ENCODE data around the gene DTNA. TPM values are rescaled to one million over a fixed set of nuclear protein-coding genes. Genes with fewer than 3 reads are reported as not detected.

Gene DTNA
- total and polyA plus RNA-seq, 2 donors from 2014 or later = 6.2 to 22.3 TPM

- Histone ChIP-seq H3K4me1 (ENCODE audit: control insufficient read depth in 2 of 3, insufficient read depth in 2 of 3, low read depth in 1 of 3, low read length in 3 of 3) (no peaks in the 10 kb centered on the region), H3K9ac (ENCODE audit: low read length in 3 of 3) (no peak overlapping the region), H3K36me3 (ENCODE audit: control insufficient read depth in 2 of 3, insufficient read depth in 3 of 3, low read length in 3 of 3) (no peaks in the 10 kb centered on the region), H3K4me3 (ENCODE audit: low read length in 3 of 3) (no peak overlapping the region), H3K27me3 (ENCODE audit: control insufficient read depth, insufficient read depth, low read length) (no peaks in the 10 kb centered on the region), H3K9me3 (ENCODE audit: control insufficient read depth in 2 of 3, insufficient read depth in 1 of 3, low read length in 3 of 3) (no peaks in the 10 kb centered on the region), H3K27ac (ENCODE audit: low read depth in 2 of 2, low read length in 2 of 2) (no peak overlapping the region)
- TF ChIP-seq CTCF (IDR thresholded peaks at IDR 0.05; ENCODE audit: borderline replicate concordance, extremely low read depth, insufficient read depth) = peak; percentile 69
- DNase-seq = peak in 2 of 5 donors; percentile 68 to 73
- intact Hi-C loops (cut with DNase I) = no loop called here
- peak; percentile 97 for FAIRE-seq
Observed at GRCh38 chr18:34787931-34788532, 77.9 kb downstream of the DTNA start.

GRCh38 chr18:34789768-34790344 is 79.8 kb downstream of the DTNA start:
- no peak overlapping the region for H3K27ac ChIP-seq (ENCODE audit: low read depth in 2 of 2, low read length in 2 of 2)
- no peak for DNase-seq
- no peak overlapping the region for H3K4me3 ChIP-seq (ENCODE audit: low read length in 3 of 3)
- H3K9me3 ChIP-seq (ENCODE audit: control insufficient read depth in 2 of 3, insufficient read depth in 1 of 3, low read length in 3 of 3) = no peaks in the 10 kb centered on the region
- TF ChIP-seq CTCF (IDR thresholded peaks at IDR 0.05; ENCODE audit: borderline replicate concordance, extremely low read depth, insufficient read depth) = no peak
- no peak for FAIRE-seq
- H3K36me3 ChIP-seq (ENCODE audit: control insufficient read depth in 2 of 3, insufficient read depth in 3 of 3, low read length in 3 of 3) = no peaks in the 10 kb centered on the region
- H3K27me3 ChIP-seq (ENCODE audit: control insufficient read depth, insufficient read depth, low read length) = no peaks in the 10 kb centered on the region
- intact Hi-C loops (cut with DNase I) = no loop called here
- no peaks in the 10 kb centered on the region for H3K4me1 ChIP-seq (ENCODE audit: control insufficient read depth in 2 of 3, insufficient read depth in 2 of 3, low read depth in 1 of 3, low read length in 3 of 3)
- no peak overlapping the region for H3K9ac ChIP-seq (ENCODE audit: low read length in 3 of 3)

- Histone ChIP-seq H3K27me3 (ENCODE audit: control insufficient read depth, insufficient read depth, low read length) (no peaks in the 10 kb centered on the region), H3K36me3 (ENCODE audit: control insufficient read depth in 2 of 3, insufficient read depth in 3 of 3, low read length in 3 of 3) (no peaks in the 10 kb centered on the region), H3K4me1 (ENCODE audit: control insufficient read depth in 2 of 3, insufficient read depth in 2 of 3, low read depth in 1 of 3, low read length in 3 of 3) (no peaks in the 10 kb centered on the region), H3K9ac (ENCODE audit: low read length in 3 of 3) (no peak overlapping the region), H3K9me3 (ENCODE audit: control insufficient read depth in 2 of 3, insufficient read depth in 1 of 3, low read length in 3 of 3) (no peaks in the 10 kb centered on the region), H3K27ac (ENCODE audit: low read depth in 2 of 2, low read length in 2 of 2) (no peak overlapping the region), H3K4me3 (ENCODE audit: low read length in 3 of 3) (no peak overlapping the region)
- FAIRE-seq (no peak), DNase-seq (peak in 3 of 5 donors; percentile 38 to 85 (median 85))
- TF ChIP-seq CTCF (IDR thresholded peaks at IDR 0.05; ENCODE audit: borderline replicate concordance, extremely low read depth, insufficient read depth) = no peak
- intact Hi-C loops (cut with DNase I) = no loop called here
Observed at GRCh38 chr18:34794348-34794747, 84.2 kb downstream of the DTNA start.
